ENCODE measurements around the gene BCAS3. TPM values are rescaled to one million over a fixed set of nuclear protein-coding genes. Genes with fewer than 3 reads are reported as not detected.

Gene BCAS3
- total RNA-seq, 1 donor from 2014 or later = 64.9 TPM

DNA sequence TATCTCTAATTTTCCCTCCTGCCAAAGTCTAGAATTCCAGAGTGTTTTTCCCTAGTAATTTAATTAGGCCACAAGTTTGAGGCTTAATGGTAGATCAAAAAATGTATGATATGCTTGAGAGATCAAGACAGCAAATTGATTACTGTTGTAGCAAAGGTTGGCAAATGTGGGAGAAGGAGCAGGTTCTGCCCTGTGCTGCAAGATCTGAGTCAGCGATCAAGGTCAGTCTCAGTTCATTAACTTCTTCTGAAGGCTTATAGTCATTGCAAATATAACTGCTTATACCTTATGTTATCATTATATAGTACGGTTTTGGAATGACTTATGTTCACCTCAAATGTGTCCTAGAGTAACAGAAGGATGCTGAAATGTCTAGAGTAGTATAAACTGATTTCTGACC, 490.9 kb downstream of the BCAS3 start:
- H3K36me3 Mint-ChIP-seq = peaks cover 24% of the 10 kb centered on the region
- no peaks in the 10 kb centered on the region for H3K27me3 Mint-ChIP-seq (ENCODE audit: low read depth)
- TF ChIP-seq, protein P1, sequence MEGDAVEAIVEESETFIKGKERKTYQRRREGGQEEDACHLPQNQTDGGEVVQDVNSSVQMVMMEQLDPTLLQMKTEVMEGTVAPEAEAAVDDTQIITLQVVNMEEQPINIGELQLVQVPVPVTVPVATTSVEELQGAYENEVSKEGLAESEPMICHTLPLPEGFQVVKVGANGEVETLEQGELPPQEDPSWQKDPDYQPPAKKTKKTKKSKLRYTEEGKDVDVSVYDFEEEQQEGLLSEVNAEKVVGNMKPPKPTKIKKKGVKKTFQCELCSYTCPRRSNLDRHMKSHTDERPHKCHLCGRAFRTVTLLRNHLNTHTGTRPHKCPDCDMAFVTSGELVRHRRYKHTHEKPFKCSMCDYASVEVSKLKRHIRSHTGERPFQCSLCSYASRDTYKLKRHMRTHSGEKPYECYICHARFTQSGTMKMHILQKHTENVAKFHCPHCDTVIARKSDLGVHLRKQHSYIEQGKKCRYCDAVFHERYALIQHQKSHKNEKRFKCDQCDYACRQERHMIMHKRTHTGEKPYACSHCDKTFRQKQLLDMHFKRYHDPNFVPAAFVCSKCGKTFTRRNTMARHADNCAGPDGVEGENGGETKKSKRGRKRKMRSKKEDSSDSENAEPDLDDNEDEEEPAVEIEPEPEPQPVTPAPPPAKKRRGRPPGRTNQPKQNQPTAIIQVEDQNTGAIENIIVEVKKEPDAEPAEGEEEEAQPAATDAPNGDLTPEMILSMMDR (IDR thresholded peaks at IDR 0.05; ENCODE audit: unreplicated experiment) = no peak
- H3K4me3 Mint-ChIP-seq = no peak overlapping the region
- H3K27ac Mint-ChIP-seq = peak overlapping the region; percentile 77
- no peak for DNase-seq (ENCODE audit: low spot score in 2 of 2, unreplicated experiment in 2 of 2)
- H3K4me1 Mint-ChIP-seq = peaks cover 34% of the 10 kb centered on the region
- peaks cover 6% of the 10 kb centered on the region for H3K9me3 Mint-ChIP-seq

DNA sequence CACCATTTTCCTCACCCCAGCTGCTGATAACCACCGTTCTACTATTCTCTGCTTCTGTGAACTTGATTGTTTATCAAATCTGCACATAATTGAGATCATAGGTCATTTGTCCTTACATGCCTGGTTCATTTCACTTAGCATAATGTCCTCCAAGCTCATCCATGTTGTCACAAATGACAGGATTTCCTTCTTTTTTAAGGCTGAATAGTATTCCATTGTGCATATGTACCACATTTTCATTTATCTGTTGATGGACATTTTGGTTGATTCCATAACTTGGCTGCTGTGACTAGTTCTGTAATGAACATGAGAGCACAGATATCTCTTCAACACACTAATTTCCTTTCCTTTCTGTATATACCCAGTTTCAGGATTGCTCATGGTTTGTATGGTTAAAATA, 496.7 kb downstream of the BCAS3 start:
- H3K27ac Mint-ChIP-seq = no peak overlapping the region
- H3K9me3 Mint-ChIP-seq = peaks cover 9% of the 10 kb centered on the region
- DNase-seq (ENCODE audit: low spot score in 2 of 2, unreplicated experiment in 2 of 2) = no peak
- TF ChIP-seq, protein P1 (IDR thresholded peaks at IDR 0.05; ENCODE audit: unreplicated experiment) = no peak
- peaks cover 15% of the 10 kb centered on the region for H3K4me1 Mint-ChIP-seq
- no peaks in the 10 kb centered on the region for H3K27me3 Mint-ChIP-seq (ENCODE audit: low read depth)
- H3K4me3 Mint-ChIP-seq = no peak overlapping the region
- H3K36me3 Mint-ChIP-seq = peaks cover 23% of the 10 kb centered on the region

DNA sequence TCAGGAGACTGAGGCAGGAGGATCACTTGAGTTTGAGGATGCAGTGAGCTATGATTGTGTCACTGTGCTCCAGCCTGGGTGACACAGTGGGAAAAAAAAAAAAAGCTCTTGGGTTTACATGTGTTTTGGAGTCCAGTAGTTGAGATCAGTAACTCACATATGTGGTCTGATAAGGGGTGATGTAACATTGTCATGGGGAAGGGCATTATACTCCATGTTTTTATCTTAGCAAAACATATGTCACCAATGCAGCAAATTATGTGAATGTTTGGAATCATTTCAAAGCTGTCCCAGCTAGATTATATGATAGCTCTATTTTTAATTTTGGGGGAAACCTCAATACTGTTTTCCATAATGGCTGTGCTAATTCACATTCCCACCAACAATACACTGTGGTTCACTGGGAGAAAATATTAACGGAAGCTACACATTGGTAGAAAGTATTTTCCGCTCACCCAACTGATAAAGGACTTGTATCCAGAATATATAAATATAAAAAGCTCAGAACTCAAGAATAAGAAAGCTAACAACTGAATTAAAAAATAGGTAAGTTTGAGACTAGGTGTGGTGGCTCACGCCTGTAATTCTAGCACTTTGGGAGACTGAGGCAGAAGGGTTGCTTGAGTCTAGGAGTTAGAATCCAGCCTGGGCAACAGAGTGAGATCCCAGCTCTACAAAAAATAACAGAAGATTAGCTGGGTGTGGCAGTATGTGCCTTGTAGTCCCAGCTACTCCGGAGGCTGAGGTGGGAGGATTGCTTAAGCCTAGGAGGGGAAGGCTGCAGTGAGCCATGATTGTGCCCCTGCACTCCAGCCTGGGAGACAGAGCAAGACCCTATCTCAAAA, 497.9 kb downstream of the BCAS3 start:
- no peak for DNase-seq (ENCODE audit: low spot score in 2 of 2, unreplicated experiment in 2 of 2)
- peaks cover 9% of the 10 kb centered on the region for H3K9me3 Mint-ChIP-seq
- H3K36me3 Mint-ChIP-seq = peaks cover 21% of the 10 kb centered on the region
- H3K4me3 Mint-ChIP-seq = no peak overlapping the region
- no peaks in the 10 kb centered on the region for H3K27me3 Mint-ChIP-seq (ENCODE audit: low read depth)
- H3K4me1 Mint-ChIP-seq = peaks cover 25% of the 10 kb centered on the region
- TF ChIP-seq, protein P1 (IDR thresholded peaks at IDR 0.05; ENCODE audit: unreplicated experiment) = no peak
- H3K27ac Mint-ChIP-seq = no peak overlapping the region

DNA sequence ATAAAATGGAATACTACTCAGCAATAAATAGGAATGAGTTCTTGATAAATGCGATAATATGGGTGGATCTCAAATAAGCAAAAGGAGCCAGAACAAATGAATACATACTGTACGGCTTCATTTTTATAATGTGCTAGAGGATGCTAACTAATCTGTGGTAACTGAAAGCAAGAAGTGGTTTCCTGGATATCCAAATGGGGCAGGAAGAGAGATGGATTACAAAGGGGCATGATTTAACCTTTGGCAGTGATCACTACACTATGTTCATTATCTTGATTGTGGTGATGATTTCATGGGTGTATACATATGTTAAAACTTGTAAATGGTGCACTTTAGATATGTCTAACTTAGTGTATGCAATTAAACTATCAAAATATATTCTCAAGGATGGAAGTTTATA, 499.7 kb downstream of the BCAS3 start:
- Mint-ChIP-seq H3K4me1 (peaks cover 38% of the 10 kb centered on the region), H3K27ac (no peak overlapping the region), H3K9me3 (peaks cover 9% of the 10 kb centered on the region), H3K36me3 (peaks cover 9% of the 10 kb centered on the region), H3K27me3 (ENCODE audit: low read depth) (no peaks in the 10 kb centered on the region), H3K4me3 (no peak overlapping the region)
- no peak for DNase-seq (ENCODE audit: low spot score in 2 of 2, unreplicated experiment in 2 of 2)
- TF ChIP-seq, protein P1 (IDR thresholded peaks at IDR 0.05; ENCODE audit: unreplicated experiment) = no peak

DNA sequence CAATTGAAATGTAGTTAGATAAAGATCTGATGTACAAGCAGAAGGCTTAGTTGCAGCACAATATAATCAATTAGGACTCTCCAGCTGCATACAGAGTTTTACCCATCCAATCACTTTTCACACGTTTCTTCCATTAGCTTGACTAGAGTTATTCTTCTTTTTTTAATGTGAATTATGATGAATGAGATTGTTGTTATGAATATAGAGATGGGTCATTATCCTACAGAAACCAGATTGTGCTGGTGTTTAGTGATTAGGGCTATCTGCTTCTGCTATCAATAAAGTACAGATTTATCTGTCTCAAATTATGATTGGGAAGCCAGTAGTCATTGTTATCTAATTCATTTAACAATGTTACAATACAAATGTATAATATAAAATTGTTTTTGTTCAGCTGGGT, 500.6 kb downstream of the BCAS3 start:
- Mint-ChIP-seq H3K27ac (peak overlapping the region; percentile 73), H3K27me3 (ENCODE audit: low read depth) (no peaks in the 10 kb centered on the region), H3K4me3 (no peak overlapping the region), H3K4me1 (peaks cover 46% of the 10 kb centered on the region), H3K9me3 (peaks cover 9% of the 10 kb centered on the region), H3K36me3 (peaks cover 9% of the 10 kb centered on the region)
- TF ChIP-seq, protein P1 (IDR thresholded peaks at IDR 0.05; ENCODE audit: unreplicated experiment) = no peak
- no peak for DNase-seq (ENCODE audit: low spot score in 2 of 2, unreplicated experiment in 2 of 2)
